GM23338 (cell line): ENCODE data around the gene CS. TPM values are rescaled to one million over a fixed set of nuclear protein-coding genes. Genes with fewer than 3 reads are reported as not detected.

Experiments
- ATAC-seq: fragments of 200-7000 bp; cut with Tn5 transposase; 3 replicates; pipeline ENCODE4 v1.9.1; 2020
- DNase-seq: peaks from one replicate; pipeline ENCODE4 v3.0.0-alpha.2; 2015; ENCODE audit warnings: low spot score
- H2AFZ ChIP-seq: fragments of 200-600 bp; sonication (generic); 2 replicates; pipeline ENCODE4 v1.8.0; 2016; ENCODE audit warnings: antibody characterized with exemption, mild to moderate bottlenecking, moderate library complexity
- H3F3A ChIP-seq: fragments of 200-600 bp; sonication (generic); replicated peaks from 2 replicates; pipeline ENCODE4 v1.8.0; 2017; ENCODE audit warnings: antibody characterized with exemption, mixed run types, low read depth
- H3K27ac ChIP-seq: fragments of 200-600 bp; sonication (generic); 2 replicates; pipeline ENCODE4 v1.6.1; 2016; ENCODE audit warnings: low read depth
- H3K27me3 ChIP-seq: fragments of 200-600 bp; sonication (generic); 2 replicates; pipeline ENCODE4 v1.8.0; 2016; ENCODE audit warnings: mild to moderate bottlenecking, mixed run types, moderate library complexity; ENCODE audit not compliant: insufficient read depth
- H3K36me3 ChIP-seq: fragments of 200-600 bp; sonication (generic); 2 replicates; pipeline ENCODE4 v1.8.0; 2016; ENCODE audit warnings: mild to moderate bottlenecking; ENCODE audit not compliant: insufficient read depth
- H3K4me1 ChIP-seq: fragments of 200-600 bp; sonication (generic); 2 replicates; pipeline ENCODE4 v1.8.0; 2016; ENCODE audit warnings: mild to moderate bottlenecking, moderate library complexity; ENCODE audit not compliant: insufficient read depth
- H3K4me2 ChIP-seq: fragments of 200-600 bp; sonication (generic); 2 replicates; pipeline ENCODE4 v1.7.1; 2017; ENCODE audit warnings: mixed run types
- H3K4me3 ChIP-seq: fragments of 200-600 bp; sonication (generic); 2 replicates; pipeline ENCODE4 v1.6.1; 2016; ENCODE audit warnings: mixed run types
- H3K79me2 ChIP-seq: fragments of 200-600 bp; sonication (generic); replicated peaks from 2 replicates; pipeline ENCODE4 v1.8.0; 2017; ENCODE audit warnings: mild to moderate bottlenecking; ENCODE audit not compliant: insufficient read depth
- H3K9me2 ChIP-seq: fragments of 200-600 bp; sonication (generic); 2 replicates; pipeline ENCODE4 v1.8.0; 2017; ENCODE audit not compliant: insufficient read depth
- H4K20me1 ChIP-seq: fragments of 200-600 bp; sonication (generic); replicated peaks from 2 replicates; pipeline ENCODE4 v1.8.0; 2017; ENCODE audit warnings: mild to moderate bottlenecking; ENCODE audit not compliant: insufficient read depth
- H3K27ac Mint-ChIP-seq: 2 replicates; pipeline ENCODE4 v1.8.0; 2020; ENCODE audit warnings: inconsistent platforms, mild to moderate bottlenecking, moderate library complexity, mixed read lengths
- H3K27me3 Mint-ChIP-seq: 3 replicates; pipeline ENCODE4 v1.8.0; 2022; ENCODE audit warnings: low read depth, mild to moderate bottlenecking, moderate library complexity, mixed read lengths, inconsistent platforms; ENCODE audit not compliant: insufficient read depth, poor library complexity
- H3K36me3 Mint-ChIP-seq: 3 replicates; pipeline ENCODE4 v1.8.0; 2021; ENCODE audit warnings: low read depth, mild to moderate bottlenecking, inconsistent platforms, moderate library complexity, mixed read lengths
- H3K4me1 Mint-ChIP-seq: 3 replicates; pipeline ENCODE4 v1.8.0; 2020; ENCODE audit warnings: mild to moderate bottlenecking, inconsistent platforms, mixed read lengths
- H3K4me3 Mint-ChIP-seq: 3 replicates; pipeline ENCODE4 v1.8.0; 2021; ENCODE audit warnings: moderate library complexity, mild to moderate bottlenecking, inconsistent platforms, mixed read lengths
- H3K9me3 Mint-ChIP-seq: 3 replicates; pipeline ENCODE4 v1.8.0; 2020; ENCODE audit warnings: moderate library complexity, mild to moderate bottlenecking, inconsistent platforms, mixed read lengths
- CREB1 ChIP-seq: fragments of 250-450 bp; sonication (Bioruptor Pico); IDR thresholded peaks from 2 replicates; pipeline ENCODE4 v1.5.0; 2020; ENCODE audit warnings: low read depth, mild to moderate bottlenecking, moderate library complexity
- EZH2 ChIP-seq: fragments of 200-600 bp; sonication (generic); IDR thresholded peaks from one replicate; pipeline ENCODE4 v1.8.0; 2017; ENCODE audit warnings: antibody characterized with exemption, mild to moderate bottlenecking, low read depth; ENCODE audit not compliant: unreplicated experiment
- EZH2phosphoT487 ChIP-seq: fragments of 200-600 bp; sonication (generic); IDR thresholded peaks from one replicate; pipeline ENCODE4 v1.8.1; 2018; ENCODE audit warnings: antibody characterized with exemption; ENCODE audit not compliant: unreplicated experiment
- JUNB ChIP-seq: IDR thresholded peaks from one replicate; pipeline ENCODE4 v1.6.1; 2016; ENCODE audit warnings: antibody characterized with exemption; ENCODE audit not compliant: unreplicated experiment
- NANOG ChIP-seq: IDR thresholded peaks from 2 replicates; pipeline ENCODE4 v1.6.1; 2016; ENCODE audit warnings: antibody characterized with exemption, borderline replicate concordance
- POLR2AphosphoS5 ChIP-seq: IDR thresholded peaks from 2 replicates; pipeline ENCODE4 v1.6.1; 2016; ENCODE audit warnings: antibody characterized with exemption, low read depth
- STAT1 ChIP-seq: IDR thresholded peaks from one replicate; pipeline ENCODE4 v1.6.1; 2016; ENCODE audit warnings: antibody characterized with exemption; ENCODE audit not compliant: unreplicated experiment
- ZNF114 ChIP-seq: fragments of 250-450 bp; sonication (Bioruptor Pico); IDR thresholded peaks from 2 replicates; pipeline ENCODE4 v1.5.0; 2020; ENCODE audit warnings: mild to moderate bottlenecking, moderate library complexity
- ZNF331 ChIP-seq: fragments of 250-450 bp; sonication (Bioruptor Pico); IDR thresholded peaks from 2 replicates; pipeline ENCODE4 v1.5.0; 2020; ENCODE audit warnings: low read depth, mild to moderate bottlenecking, moderate library complexity
- polyA plus RNA-seq: library from polyadenylated mRNA; unstranded; fragments of >200 nt; fragmentation: Nextera tagmentation; extraction: Ambion mirVana; gene quantifications from 2 replicates; pipeline ENCODE4 v1.2.1, GENCODE V29; 2016
- total RNA-seq: library from RNA; depleted of rRNA; stranded (reverse); fragments of >200 nt; shearing (Covaris generic); gene quantifications from 2 replicates; pipeline ENCODE4 v1.2.3, GENCODE V29; 2014
- TF ChIP-seq, protein P1 (sequence below): IDR thresholded peaks from 2 replicates; pipeline ENCODE4 v1.6.1; 2016; ENCODE audit warnings: antibody characterized with exemption
- TF ChIP-seq, protein P2 (sequence below): IDR thresholded peaks from one replicate; pipeline ENCODE4 v1.6.1; 2018; ENCODE audit warnings: antibody characterized with exemption; ENCODE audit not compliant: unreplicated experiment
- TF ChIP-seq, protein P3 (sequence below), 2 experiments: fragments of 200-600 bp in 1 of 2; sonication (generic) in 1 of 2; conservative IDR thresholded peaks; 2 replicates each; pipeline versions ENCODE4 v1.5.1 to v1.6.1; 2016 to 2017; ENCODE audit warnings: antibody characterized with exemption in 2 of 2, low read depth in 2 of 2, mild to moderate bottlenecking in 2 of 2, moderate library complexity in 1 of 2
- TF ChIP-seq, protein P4 (sequence below): fragments of 250-450 bp; sonication (Bioruptor Pico); IDR thresholded peaks from 2 replicates; pipeline ENCODE4 v1.5.0; 2020; ENCODE audit warnings: mild to moderate bottlenecking, moderate library complexity

Gene CS
- total and polyA plus RNA-seq, 2 experiments from 2014 or later: 63.3 to 166 TPM

DNA sequence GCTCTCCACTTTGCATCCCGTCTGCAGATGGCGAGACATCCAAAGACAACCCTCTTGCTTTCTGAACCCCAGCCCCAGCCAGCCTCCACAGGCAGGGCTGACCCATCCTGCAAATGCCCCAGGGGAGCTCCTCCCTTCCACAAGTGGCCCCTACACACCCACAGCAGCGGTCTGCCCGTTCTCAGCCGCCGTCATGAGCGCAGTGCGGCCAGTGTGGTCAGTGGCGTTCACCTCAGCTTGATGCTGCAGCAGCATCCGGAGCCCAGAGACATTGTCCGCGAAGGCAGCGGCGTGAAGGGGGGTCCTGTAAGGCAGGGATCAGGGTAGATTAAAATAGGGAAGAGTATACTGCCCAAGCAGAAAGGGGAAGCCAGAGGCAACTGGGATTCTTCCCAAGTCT is 55.6 kb downstream of the CS start:
- H2AFZ ChIP-seq: no peak overlapping the region
- H4K20me1 ChIP-seq: peaks cover 9% of the 10 kb centered on the region; the same call in 1 of the 2 replicates
- H3K27ac ChIP-seq: no peak overlapping the region
- H3K4me3 ChIP-seq: no peak overlapping the region
- Mint-ChIP-seq H3K4me1 (no peaks in the 10 kb centered on the region), H3K9me3 (no peaks in the 10 kb centered on the region), H3K4me3 (no peak overlapping the region), H3K27me3 (peaks cover 20% of the 10 kb centered on the region), H3K27ac (no peak overlapping the region), H3K36me3 (peaks cover 73% of the 10 kb centered on the region)
- no peaks in the 10 kb centered on the region for H3K79me2 ChIP-seq
- H3K4me2 ChIP-seq: no peak overlapping the region
- peaks cover 47% of the 10 kb centered on the region for H3K36me3 ChIP-seq
- TF ChIP-seq CREB1 (no peak), EZH2phosphoT487 (no peak), ZNF114 (CRISPR knock-in tag) (no peak), STAT1 (no peak), NANOG (no peak), JUNB (no peak), ZNF331 (no peak), POLR2AphosphoS5 (no peak), EZH2 (no peak)
- TF ChIP-seq, protein P1, sequence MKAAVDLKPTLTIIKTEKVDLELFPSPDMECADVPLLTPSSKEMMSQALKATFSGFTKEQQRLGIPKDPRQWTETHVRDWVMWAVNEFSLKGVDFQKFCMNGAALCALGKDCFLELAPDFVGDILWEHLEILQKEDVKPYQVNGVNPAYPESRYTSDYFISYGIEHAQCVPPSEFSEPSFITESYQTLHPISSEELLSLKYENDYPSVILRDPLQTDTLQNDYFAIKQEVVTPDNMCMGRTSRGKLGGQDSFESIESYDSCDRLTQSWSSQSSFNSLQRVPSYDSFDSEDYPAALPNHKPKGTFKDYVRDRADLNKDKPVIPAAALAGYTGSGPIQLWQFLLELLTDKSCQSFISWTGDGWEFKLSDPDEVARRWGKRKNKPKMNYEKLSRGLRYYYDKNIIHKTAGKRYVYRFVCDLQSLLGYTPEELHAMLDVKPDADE: no peak
- TF ChIP-seq, protein P2, sequence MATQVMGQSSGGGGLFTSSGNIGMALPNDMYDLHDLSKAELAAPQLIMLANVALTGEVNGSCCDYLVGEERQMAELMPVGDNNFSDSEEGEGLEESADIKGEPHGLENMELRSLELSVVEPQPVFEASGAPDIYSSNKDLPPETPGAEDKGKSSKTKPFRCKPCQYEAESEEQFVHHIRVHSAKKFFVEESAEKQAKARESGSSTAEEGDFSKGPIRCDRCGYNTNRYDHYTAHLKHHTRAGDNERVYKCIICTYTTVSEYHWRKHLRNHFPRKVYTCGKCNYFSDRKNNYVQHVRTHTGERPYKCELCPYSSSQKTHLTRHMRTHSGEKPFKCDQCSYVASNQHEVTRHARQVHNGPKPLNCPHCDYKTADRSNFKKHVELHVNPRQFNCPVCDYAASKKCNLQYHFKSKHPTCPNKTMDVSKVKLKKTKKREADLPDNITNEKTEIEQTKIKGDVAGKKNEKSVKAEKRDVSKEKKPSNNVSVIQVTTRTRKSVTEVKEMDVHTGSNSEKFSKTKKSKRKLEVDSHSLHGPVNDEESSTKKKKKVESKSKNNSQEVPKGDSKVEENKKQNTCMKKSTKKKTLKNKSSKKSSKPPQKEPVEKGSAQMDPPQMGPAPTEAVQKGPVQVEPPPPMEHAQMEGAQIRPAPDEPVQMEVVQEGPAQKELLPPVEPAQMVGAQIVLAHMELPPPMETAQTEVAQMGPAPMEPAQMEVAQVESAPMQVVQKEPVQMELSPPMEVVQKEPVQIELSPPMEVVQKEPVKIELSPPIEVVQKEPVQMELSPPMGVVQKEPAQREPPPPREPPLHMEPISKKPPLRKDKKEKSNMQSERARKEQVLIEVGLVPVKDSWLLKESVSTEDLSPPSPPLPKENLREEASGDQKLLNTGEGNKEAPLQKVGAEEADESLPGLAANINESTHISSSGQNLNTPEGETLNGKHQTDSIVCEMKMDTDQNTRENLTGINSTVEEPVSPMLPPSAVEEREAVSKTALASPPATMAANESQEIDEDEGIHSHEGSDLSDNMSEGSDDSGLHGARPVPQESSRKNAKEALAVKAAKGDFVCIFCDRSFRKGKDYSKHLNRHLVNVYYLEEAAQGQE: no peak
- TF ChIP-seq, protein P3, sequence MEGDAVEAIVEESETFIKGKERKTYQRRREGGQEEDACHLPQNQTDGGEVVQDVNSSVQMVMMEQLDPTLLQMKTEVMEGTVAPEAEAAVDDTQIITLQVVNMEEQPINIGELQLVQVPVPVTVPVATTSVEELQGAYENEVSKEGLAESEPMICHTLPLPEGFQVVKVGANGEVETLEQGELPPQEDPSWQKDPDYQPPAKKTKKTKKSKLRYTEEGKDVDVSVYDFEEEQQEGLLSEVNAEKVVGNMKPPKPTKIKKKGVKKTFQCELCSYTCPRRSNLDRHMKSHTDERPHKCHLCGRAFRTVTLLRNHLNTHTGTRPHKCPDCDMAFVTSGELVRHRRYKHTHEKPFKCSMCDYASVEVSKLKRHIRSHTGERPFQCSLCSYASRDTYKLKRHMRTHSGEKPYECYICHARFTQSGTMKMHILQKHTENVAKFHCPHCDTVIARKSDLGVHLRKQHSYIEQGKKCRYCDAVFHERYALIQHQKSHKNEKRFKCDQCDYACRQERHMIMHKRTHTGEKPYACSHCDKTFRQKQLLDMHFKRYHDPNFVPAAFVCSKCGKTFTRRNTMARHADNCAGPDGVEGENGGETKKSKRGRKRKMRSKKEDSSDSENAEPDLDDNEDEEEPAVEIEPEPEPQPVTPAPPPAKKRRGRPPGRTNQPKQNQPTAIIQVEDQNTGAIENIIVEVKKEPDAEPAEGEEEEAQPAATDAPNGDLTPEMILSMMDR (conservative IDR thresholded peaks at IDR 0.05; ENCODE audit: low read depth in 2 of 2): no peak
- TF ChIP-seq, protein P4, sequence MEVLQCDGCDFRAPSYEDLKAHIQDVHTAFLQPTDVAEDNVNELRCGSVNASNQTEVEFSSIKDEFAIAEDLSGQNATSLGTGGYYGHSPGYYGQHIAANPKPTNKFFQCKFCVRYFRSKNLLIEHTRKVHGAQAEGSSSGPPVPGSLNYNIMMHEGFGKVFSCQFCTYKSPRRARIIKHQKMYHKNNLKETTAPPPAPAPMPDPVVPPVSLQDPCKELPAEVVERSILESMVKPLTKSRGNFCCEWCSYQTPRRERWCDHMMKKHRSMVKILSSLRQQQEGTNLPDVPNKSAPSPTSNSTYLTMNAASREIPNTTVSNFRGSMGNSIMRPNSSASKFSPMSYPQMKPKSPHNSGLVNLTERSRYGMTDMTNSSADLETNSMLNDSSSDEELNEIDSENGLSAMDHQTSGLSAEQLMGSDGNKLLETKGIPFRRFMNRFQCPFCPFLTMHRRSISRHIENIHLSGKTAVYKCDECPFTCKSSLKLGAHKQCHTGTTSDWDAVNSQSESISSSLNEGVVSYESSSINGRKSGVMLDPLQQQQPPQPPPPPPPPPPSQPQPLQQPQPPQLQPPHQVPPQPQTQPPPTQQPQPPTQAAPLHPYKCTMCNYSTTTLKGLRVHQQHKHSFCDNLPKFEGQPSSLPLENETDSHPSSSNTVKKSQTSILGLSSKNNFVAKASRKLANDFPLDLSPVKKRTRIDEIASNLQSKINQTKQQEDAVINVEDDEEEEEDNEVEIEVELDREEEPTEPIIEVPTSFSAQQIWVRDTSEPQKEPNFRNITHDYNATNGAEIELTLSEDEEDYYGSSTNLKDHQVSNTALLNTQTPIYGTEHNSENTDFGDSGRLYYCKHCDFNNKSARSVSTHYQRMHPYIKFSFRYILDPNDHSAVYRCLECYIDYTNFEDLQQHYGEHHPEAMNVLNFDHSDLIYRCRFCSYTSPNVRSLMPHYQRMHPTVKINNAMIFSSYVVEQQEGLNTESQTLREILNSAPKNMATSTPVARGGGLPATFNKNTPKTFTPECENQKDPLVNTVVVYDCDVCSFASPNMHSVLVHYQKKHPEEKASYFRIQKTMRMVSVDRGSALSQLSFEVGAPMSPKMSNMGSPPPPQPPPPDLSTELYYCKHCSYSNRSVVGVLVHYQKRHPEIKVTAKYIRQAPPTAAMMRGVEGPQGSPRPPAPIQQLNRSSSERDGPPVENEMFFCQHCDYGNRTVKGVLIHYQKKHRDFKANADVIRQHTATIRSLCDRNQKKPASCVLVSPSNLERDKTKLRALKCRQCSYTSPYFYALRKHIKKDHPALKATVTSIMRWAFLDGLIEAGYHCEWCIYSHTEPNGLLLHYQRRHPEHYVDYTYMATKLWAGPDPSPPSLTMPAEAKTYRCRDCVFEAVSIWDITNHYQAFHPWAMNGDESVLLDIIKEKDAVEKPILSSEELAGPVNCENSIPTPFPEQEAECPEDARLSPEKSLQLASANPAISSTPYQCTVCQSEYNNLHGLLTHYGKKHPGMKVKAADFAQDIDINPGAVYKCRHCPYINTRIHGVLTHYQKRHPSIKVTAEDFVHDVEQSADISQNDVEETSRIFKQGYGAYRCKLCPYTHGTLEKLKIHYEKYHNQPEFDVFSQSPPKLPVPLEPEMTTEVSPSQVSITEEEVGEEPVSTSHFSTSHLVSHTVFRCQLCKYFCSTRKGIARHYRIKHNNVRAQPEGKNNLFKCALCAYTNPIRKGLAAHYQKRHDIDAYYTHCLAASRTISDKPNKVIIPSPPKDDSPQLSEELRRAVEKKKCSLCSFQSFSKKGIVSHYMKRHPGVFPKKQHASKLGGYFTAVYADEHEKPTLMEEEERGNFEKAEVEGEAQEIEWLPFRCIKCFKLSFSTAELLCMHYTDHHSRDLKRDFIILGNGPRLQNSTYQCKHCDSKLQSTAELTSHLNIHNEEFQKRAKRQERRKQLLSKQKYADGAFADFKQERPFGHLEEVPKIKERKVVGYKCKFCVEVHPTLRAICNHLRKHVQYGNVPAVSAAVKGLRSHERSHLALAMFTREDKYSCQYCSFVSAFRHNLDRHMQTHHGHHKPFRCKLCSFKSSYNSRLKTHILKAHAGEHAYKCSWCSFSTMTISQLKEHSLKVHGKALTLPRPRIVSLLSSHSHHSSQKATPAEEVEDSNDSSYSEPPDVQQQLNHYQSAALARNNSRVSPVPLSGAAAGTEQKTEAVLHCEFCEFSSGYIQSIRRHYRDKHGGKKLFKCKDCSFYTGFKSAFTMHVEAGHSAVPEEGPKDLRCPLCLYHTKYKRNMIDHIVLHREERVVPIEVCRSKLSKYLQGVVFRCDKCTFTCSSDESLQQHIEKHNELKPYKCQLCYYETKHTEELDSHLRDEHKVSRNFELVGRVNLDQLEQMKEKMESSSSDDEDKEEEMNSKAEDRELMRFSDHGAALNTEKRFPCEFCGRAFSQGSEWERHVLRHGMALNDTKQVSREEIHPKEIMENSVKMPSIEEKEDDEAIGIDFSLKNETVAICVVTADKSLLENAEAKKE (CRISPR knock-in tag): no peak
- H3K27me3 ChIP-seq: no peaks in the 10 kb centered on the region
- no peaks in the 10 kb centered on the region for H3K9me2 ChIP-seq
- H3F3A ChIP-seq: no peaks in the 10 kb centered on the region; the same call in 1 of the 2 replicates
- H3K4me1 ChIP-seq: no peaks in the 10 kb centered on the region
- no peak for DNase-seq
- no peak for ATAC-seq
